ENCODE results near the gene CCNY. TPM values are rescaled to one million over a fixed set of nuclear protein-coding genes. Genes with fewer than 3 reads are reported as not detected.
"Not testable (repeated sequence)": the region's sequence is repeated elsewhere in the genome, so short reads cannot be mapped to it uniquely, and the experiment has no call there.

CCNY gene
- total RNA-seq, 1 donor from 2014 or later: 41.3 TPM

GRCh38 chr10:35517431-35518181 is 181.3 kb downstream of the CCNY start:
- no peak for TF ChIP-seq CTCF (IDR thresholded peaks at IDR 0.05; ENCODE audit: insufficient read depth, low read length, poor library complexity, severe bottlenecking)
- H3K36me3 ChIP-seq (ENCODE audit: control insufficient read depth, insufficient read depth, low read length): no peaks in the 10 kb centered on the region
- H3K4me3 ChIP-seq (ENCODE audit: low read depth, low read length): no peak overlapping the region
- no peaks in the 10 kb centered on the region for H3K27me3 ChIP-seq (ENCODE audit: control insufficient read depth, insufficient read depth, low read length)
- DNase-seq (ENCODE audit: low read depth): no peak

GRCh38 chr10:35518187-35518586 is 181.9 kb downstream of the CCNY start:
- not testable (repeated sequence) for H3K36me3 ChIP-seq (ENCODE audit: control insufficient read depth, insufficient read depth, low read length); H3K4me3 ChIP-seq (ENCODE audit: low read depth, low read length); H3K27me3 ChIP-seq (ENCODE audit: control insufficient read depth, insufficient read depth, low read length); DNase-seq (ENCODE audit: low read depth)

- no peaks in the 10 kb centered on the region for H3K27me3 ChIP-seq (ENCODE audit: control insufficient read depth, insufficient read depth, low read length)
- TF ChIP-seq CTCF (IDR thresholded peaks at IDR 0.05; ENCODE audit: insufficient read depth, low read length, poor library complexity, severe bottlenecking): no peak
Measured at GRCh38 chr10:35520996-35521395, 184.7 kb downstream of the CCNY start.

GRCh38 chr10:35523670-35524225 is 187.4 kb downstream of the CCNY start:
- H3K27me3 ChIP-seq (ENCODE audit: control insufficient read depth, insufficient read depth, low read length): no peaks in the 10 kb centered on the region
- no peak for TF ChIP-seq CTCF (IDR thresholded peaks at IDR 0.05; ENCODE audit: insufficient read depth, low read length, poor library complexity, severe bottlenecking)
- no peak for DNase-seq (ENCODE audit: low read depth)
- no peaks in the 10 kb centered on the region for H3K36me3 ChIP-seq (ENCODE audit: control insufficient read depth, insufficient read depth, low read length)
- no peak overlapping the region for H3K4me3 ChIP-seq (ENCODE audit: low read depth, low read length)

More at GRCh38 chr10:35520996-35521395, 184.7 kb downstream of the CCNY start:
- Histone ChIP-seq H3K36me3 (ENCODE audit: control insufficient read depth, insufficient read depth, low read length) (no peaks in the 10 kb centered on the region), H3K4me3 (ENCODE audit: low read depth, low read length) (no peak overlapping the region)
- no peak for DNase-seq (ENCODE audit: low read depth)

GRCh38 chr10:35526746-35527145 is 190.4 kb downstream of the CCNY start:
- Histone ChIP-seq H3K4me3 (ENCODE audit: low read depth, low read length) (no peak overlapping the region), H3K36me3 (ENCODE audit: control insufficient read depth, insufficient read depth, low read length) (no peaks in the 10 kb centered on the region), H3K27me3 (ENCODE audit: control insufficient read depth, insufficient read depth, low read length) (no peaks in the 10 kb centered on the region)
- no peak for TF ChIP-seq CTCF (IDR thresholded peaks at IDR 0.05; ENCODE audit: insufficient read depth, low read length, poor library complexity, severe bottlenecking)
- DNase-seq (ENCODE audit: low read depth): no peak

GRCh38 chr10:35532141-35532540 is 195.8 kb downstream of the CCNY start:
- H3K4me3 ChIP-seq (ENCODE audit: low read depth, low read length): no peak overlapping the region
- peaks cover 1% of the 10 kb centered on the region for H3K36me3 ChIP-seq (ENCODE audit: control insufficient read depth, insufficient read depth, low read length)
- no peak for DNase-seq (ENCODE audit: low read depth)
- H3K27me3 ChIP-seq (ENCODE audit: control insufficient read depth, insufficient read depth, low read length): no peaks in the 10 kb centered on the region
- TF ChIP-seq CTCF (IDR thresholded peaks at IDR 0.05; ENCODE audit: insufficient read depth, low read length, poor library complexity, severe bottlenecking): no peak

All from kidney epithelial cell (primary cell).